NCI-H345 treated with DMSO at 0.1 percent for 48 hours (cell line): ENCODE data around the gene NTS.

Source experiments
- DNase-seq: peaks from one replicate; lab custom pipeline; 2025; ENCODE audit not compliant: unreplicated experiment; lab: John Stamatoyannopoulos, UW

The NTS gene

GRCh38 chr12:85874031-85874461 is at the start of gene NTS:
Gene NTS (plus strand): TSS chr12:85874295. CDS start chr12:85874404, 109 bp downstream.
- DNase-seq = no peak

- DNase-seq = no peak
Observed at GRCh38 chr12:85825746-85826145, 48.3 kb upstream of the NTS start.

GRCh38 chr12:85828576-85828975 is 45.5 kb upstream of the NTS start:
- DNase-seq = no peak

GRCh38 chr12:85829391-85829790 is 44.7 kb upstream of the NTS start:
- no peak for DNase-seq

GRCh38 chr12:85831327-85831990 is 42.6 kb upstream of the NTS start:
- no peak for DNase-seq

GRCh38 chr12:85833579-85833978 is 40.5 kb upstream of the NTS start:
- DNase-seq = no peak

- no peak for DNase-seq
Observed at GRCh38 chr12:85834378-85834777, 39.7 kb upstream of the NTS start.

GRCh38 chr12:85835426-85836196 is 38.5 kb upstream of the NTS start:
- DNase-seq = no peak

GRCh38 chr12:85836197-85837090 is 37.7 kb upstream of the NTS start, which contains the start of gene RASSF9:
Gene RASSF9 (minus strand): TSS chr12:85836409. CDS start chr12:85836201, 208 bp downstream.
- no peak for DNase-seq

GRCh38 chr12:85843606-85844310 is 30.3 kb upstream of the NTS start:
- no peak for DNase-seq

GRCh38 chr12:85849344-85849743 is 24.8 kb upstream of the NTS start:
- DNase-seq = no peak

- no peak for DNase-seq
Observed at GRCh38 chr12:85855305-85855704, 18.8 kb upstream of the NTS start.

- no peak for DNase-seq
Observed at GRCh38 chr12:85856966-85857365, 17.1 kb upstream of the NTS start.

GRCh38 chr12:85865890-85866289 is 8.2 kb upstream of the NTS start:
- DNase-seq = no peak

- DNase-seq = peak; percentile 55
Observed at GRCh38 chr12:85866986-85867776, 6.9 kb upstream of the NTS start.

GRCh38 chr12:85872497-85873091 is 1.5 kb upstream of the NTS start:
- peak; percentile 84 for DNase-seq

GRCh38 chr12:85877459-85877858 is 3.4 kb downstream of the NTS start:
- DNase-seq = no peak

GRCh38 chr12:85883763-85884162 is 9.7 kb downstream of the NTS start:
- DNase-seq = no peak

GRCh38 chr12:85894653-85895052 is 20.6 kb downstream of the NTS start:
- DNase-seq = no peak
